Natural killer cell (primary cell): Measurements from ENCODE around the gene NUDCD3. TPM values are rescaled to one million over a fixed set of nuclear protein-coding genes. Genes with fewer than 3 reads are reported as not detected.

ENCODE experiments used
- ATAC-seq, 3 donors: fragments of 150-1000 bp in 2 of 3; fragments of 200-7000 bp in 1 of 3; cut with Tn5 transposase; 1 replicate in 1 of 3; 2 replicates in 2 of 3; pipeline ENCODE4 v1.10.0; 2021; ENCODE audit warnings: mild to moderate bottlenecking in 2 of 3, moderate library complexity in 2 of 3
- DNase-seq, 2 donors: peaks; one replicate each; pipeline versions ENCODE4 v3.0.0 to v3.0.0-alpha.2; 2013 to 2021; ENCODE audit warnings: mixed read lengths in 1 of 2
- H3K27ac ChIP-seq: one replicate; pipeline ENCODE4 v1.5.1; 2013; ENCODE audit warnings: mild to moderate bottlenecking, low read length
- H3K27me3 ChIP-seq: one replicate; pipeline ENCODE4 v1.6.1; 2013; ENCODE audit warnings: low read length; ENCODE audit not compliant: control insufficient read depth, insufficient read depth
- H3K36me3 ChIP-seq: one replicate; pipeline ENCODE4 v1.6.1; 2013; ENCODE audit warnings: low read length; ENCODE audit not compliant: control insufficient read depth, insufficient read depth
- H3K4me1 ChIP-seq: one replicate; pipeline ENCODE4 v1.6.1; 2013; ENCODE audit warnings: low read length; ENCODE audit not compliant: control insufficient read depth, insufficient read depth
- H3K4me3 ChIP-seq: one replicate; pipeline ENCODE4 v1.5.1; 2013; ENCODE audit warnings: low read length
- H3K9me3 ChIP-seq: one replicate; pipeline ENCODE4 v1.6.1; 2013; ENCODE audit warnings: low read length; ENCODE audit not compliant: control insufficient read depth, insufficient read depth
- H3K27ac Mint-ChIP-seq, 2 donors: one replicate each; pipeline ENCODE4 v1.8.0; 2022; ENCODE audit warnings: mild to moderate bottlenecking in 2 of 2, mixed read lengths in 2 of 2, moderate library complexity in 1 of 2
- H3K27me3 Mint-ChIP-seq, 2 donors: one replicate each; pipeline ENCODE4 v1.8.0; 2022; ENCODE audit warnings: low read depth in 2 of 2, mixed read lengths in 2 of 2
- H3K36me3 Mint-ChIP-seq: one replicate; pipeline ENCODE4 v1.8.0; 2022; ENCODE audit warnings: mixed read lengths
- H3K4me1 Mint-ChIP-seq, 2 donors: one replicate each; pipeline ENCODE4 v1.8.0; 2022; ENCODE audit warnings: mixed read lengths in 2 of 2
- H3K4me3 Mint-ChIP-seq: one replicate; pipeline ENCODE4 v1.8.0; 2022; ENCODE audit warnings: mild to moderate bottlenecking, moderate library complexity, mixed read lengths
- H3K9me3 Mint-ChIP-seq, 2 donors: one replicate each; pipeline ENCODE4 v1.8.0; 2022; ENCODE audit warnings: mixed read lengths in 2 of 2
- WGBS: methylation state at CpG from one replicate; pipeline ENCODE4 v1.1.7; 2013; ENCODE audit warnings: missing lambda C conversion rate; ENCODE audit not compliant: insufficient coverage; 5-methylcytosine and 5-hydroxymethylcytosine counted together
- intact Hi-C: fragments of 100-400 bp; cut with micrococcal nuclease; formaldehyde crosslinking; loops from one replicate; pipeline ENCODE4 v1.14.2; 2022
- total RNA-seq, 4 donors: library from RNA; stranded (reverse); fragments of 120-200 nt in 1 of 4; gene quantifications; one replicate each; pipeline versions ENCODE4 v1.2.3 to v1.2.4, GENCODE V29; 2013 to 2022
- TF ChIP-seq, protein P1 (sequence below): fragments of 200-600 bp; IDR thresholded peaks from one replicate; pipeline ENCODE4 v1.8.0; 2022; ENCODE audit warnings: antibody characterized with exemption

Gene NUDCD3
- total RNA-seq, 3 donors from 2014 or later (not counting 1 experiment from before 2014, with no cell fraction given), result 50.1 to 79.9 (median 68.7) TPM

DNA sequence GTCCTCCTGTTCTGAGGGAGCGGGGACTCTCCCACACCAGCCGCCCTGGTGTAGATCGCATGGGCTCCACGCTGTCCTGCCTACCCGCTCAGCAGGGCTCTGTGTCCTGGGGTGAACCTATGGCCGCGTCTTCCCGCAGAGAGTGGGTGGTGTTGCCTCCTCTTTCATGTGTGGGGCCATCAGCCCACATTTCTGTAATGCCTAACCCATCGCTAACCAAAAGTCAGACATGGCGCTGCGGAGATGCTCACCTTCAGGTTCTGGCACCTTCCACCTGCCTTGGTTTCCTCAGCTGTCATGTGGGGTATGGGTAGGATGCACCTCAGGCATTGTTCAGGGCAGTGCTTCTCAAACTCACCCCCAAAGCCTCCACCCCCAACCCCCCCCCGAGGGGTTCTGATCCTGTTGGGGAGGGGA is 114.5 kb downstream of the NUDCD3 start:
- 85% methylated on average over 9 of the region's 12 CpGs for WGBS
- ATAC-seq (no peak), DNase-seq (no peak)
- Mint-ChIP-seq H3K9me3 (no peaks in the 10 kb centered on the region), H3K4me1 (peaks cover 4 to 26% of the 10 kb centered on the region in 2 donors), H3K36me3 (no peaks in the 10 kb centered on the region), H3K27ac (no peak overlapping the region), H3K4me3 (no peak overlapping the region), H3K27me3 (peaks cover 2 to 15% of the 10 kb centered on the region in 2 donors)
- H3K4me3 ChIP-seq, result no peak overlapping the region
- H3K27me3 ChIP-seq, result no peaks in the 10 kb centered on the region
- H3K9me3 ChIP-seq, result no peaks in the 10 kb centered on the region
- intact Hi-C loops, result no loop called here
- H3K4me1 ChIP-seq, result no peaks in the 10 kb centered on the region
- H3K36me3 ChIP-seq, result no peaks in the 10 kb centered on the region
- TF ChIP-seq, protein P1, sequence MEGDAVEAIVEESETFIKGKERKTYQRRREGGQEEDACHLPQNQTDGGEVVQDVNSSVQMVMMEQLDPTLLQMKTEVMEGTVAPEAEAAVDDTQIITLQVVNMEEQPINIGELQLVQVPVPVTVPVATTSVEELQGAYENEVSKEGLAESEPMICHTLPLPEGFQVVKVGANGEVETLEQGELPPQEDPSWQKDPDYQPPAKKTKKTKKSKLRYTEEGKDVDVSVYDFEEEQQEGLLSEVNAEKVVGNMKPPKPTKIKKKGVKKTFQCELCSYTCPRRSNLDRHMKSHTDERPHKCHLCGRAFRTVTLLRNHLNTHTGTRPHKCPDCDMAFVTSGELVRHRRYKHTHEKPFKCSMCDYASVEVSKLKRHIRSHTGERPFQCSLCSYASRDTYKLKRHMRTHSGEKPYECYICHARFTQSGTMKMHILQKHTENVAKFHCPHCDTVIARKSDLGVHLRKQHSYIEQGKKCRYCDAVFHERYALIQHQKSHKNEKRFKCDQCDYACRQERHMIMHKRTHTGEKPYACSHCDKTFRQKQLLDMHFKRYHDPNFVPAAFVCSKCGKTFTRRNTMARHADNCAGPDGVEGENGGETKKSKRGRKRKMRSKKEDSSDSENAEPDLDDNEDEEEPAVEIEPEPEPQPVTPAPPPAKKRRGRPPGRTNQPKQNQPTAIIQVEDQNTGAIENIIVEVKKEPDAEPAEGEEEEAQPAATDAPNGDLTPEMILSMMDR, result no peak
- no peak overlapping the region for H3K27ac ChIP-seq

DNA sequence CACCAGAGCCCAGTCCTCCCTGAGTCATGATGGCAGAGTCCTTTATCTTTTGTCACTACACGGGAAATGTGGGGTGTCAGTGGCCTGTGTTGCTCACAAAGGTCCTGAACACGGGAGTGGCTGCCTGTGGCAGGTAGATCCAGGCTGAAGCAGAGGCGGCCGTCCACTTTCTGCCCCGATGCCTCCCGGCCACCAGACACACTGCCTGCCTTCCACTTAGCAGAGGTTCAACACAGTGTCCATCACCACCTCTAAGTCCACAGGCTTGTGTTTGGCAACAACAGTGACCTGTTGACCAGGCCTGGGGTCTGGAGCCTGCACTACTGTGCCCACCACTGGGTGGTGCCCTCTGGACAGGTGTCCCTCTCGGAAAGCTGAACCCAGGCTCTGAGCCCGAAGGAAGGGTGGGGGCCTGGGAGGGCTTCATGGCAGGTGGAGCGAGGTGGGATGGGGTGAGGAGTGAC is 115.2 kb downstream of the NUDCD3 start:
- DNase-seq, result no peak
- no peak overlapping the region for H3K4me3 Mint-ChIP-seq
- H3K36me3 Mint-ChIP-seq, result no peaks in the 10 kb centered on the region
- 84% methylated on average over 9 of the region's 9 CpGs for WGBS
- H3K27ac Mint-ChIP-seq, result no peak overlapping the region
- H3K36me3 ChIP-seq, result no peaks in the 10 kb centered on the region
- H3K4me3 ChIP-seq, result no peak overlapping the region
- no peak for ATAC-seq
- H3K27me3 Mint-ChIP-seq, result peaks cover 6 to 22% of the 10 kb centered on the region in 2 donors
- TF ChIP-seq, protein P1, result no peak
- intact Hi-C loops, result no loop called here
- H3K27me3 ChIP-seq, result peaks cover under 1% of the 10 kb centered on the region
- peaks cover 4 to 22% of the 10 kb centered on the region in 2 donors for H3K4me1 Mint-ChIP-seq
- H3K9me3 ChIP-seq, result no peaks in the 10 kb centered on the region
- no peak overlapping the region for H3K27ac ChIP-seq
- H3K9me3 Mint-ChIP-seq, result no peaks in the 10 kb centered on the region
- H3K4me1 ChIP-seq, result no peaks in the 10 kb centered on the region

DNA sequence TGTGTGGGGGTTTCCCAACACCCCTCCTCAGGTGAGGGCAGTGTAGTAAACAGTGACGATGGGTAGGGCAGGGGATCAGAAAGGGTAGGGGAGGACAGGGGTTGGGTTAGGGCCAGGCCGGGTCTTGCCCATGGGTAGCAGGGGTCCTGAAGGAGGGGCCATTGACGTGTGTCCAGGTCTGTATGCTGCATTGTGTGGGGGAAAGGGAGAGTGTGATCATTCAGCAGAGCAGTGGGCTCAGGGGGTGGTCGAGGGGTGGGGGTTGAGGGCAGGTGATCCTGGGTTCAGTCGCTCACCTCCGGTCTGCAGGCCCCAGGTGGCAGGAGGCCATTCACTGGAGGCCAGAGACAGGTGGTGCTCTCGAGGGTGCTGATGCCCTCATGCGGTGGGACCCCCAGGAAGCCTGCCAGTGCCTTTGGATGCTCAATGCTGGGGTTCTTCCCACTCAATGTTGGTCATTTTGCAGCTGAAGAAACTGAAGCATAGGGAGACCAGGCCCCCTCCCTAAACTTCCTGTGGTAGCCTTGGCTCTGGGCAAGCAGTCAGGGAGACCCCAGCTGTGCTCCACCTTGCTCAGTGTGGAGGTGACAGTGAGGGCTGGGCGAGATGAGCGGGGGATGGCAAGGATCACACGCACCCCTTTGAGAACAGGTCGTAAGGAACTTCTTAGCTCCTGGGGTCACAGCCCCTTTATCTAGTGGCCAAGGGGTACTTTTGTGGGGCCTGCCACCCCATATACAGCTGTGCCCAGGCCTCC is 116.3 kb downstream of the NUDCD3 start:
- intact Hi-C loops, result no loop called here
- H3K4me3 Mint-ChIP-seq, result no peak overlapping the region

More for the DNA sequence above, 116.3 kb downstream of the NUDCD3 start:
- Mint-ChIP-seq H3K27ac (no peak overlapping the region), H3K9me3 (no peaks in the 10 kb centered on the region), H3K27me3 (peaks cover 15 to 32% of the 10 kb centered on the region in 2 donors), H3K4me1 (peaks cover 12 to 15% of the 10 kb centered on the region in 2 donors), H3K36me3 (peaks cover 3% of the 10 kb centered on the region)
- Histone ChIP-seq H3K9me3 (no peaks in the 10 kb centered on the region), H3K27ac (no peak overlapping the region), H3K36me3 (no peaks in the 10 kb centered on the region), H3K4me1 (no peaks in the 10 kb centered on the region), H3K4me3 (no peak overlapping the region), H3K27me3 (peaks cover 10% of the 10 kb centered on the region)
- 85% methylated on average over 12 of the region's 12 CpGs for WGBS
- DNase-seq (no peak), ATAC-seq (no peak)
- TF ChIP-seq, protein P1, result no peak
